Stomach (tissue), 4 donors: Measurements from ENCODE around the gene PPFIA1.

Source experiments
- EP300 ChIP-seq: sonication (generic); formaldehyde crosslinking; IDR thresholded peaks from one replicate; pipeline ENCODE4 v1.6.1; 2017; ENCODE audit warnings: antibody characterized with exemption
- POLR2AphosphoS5 ChIP-seq, 3 donors: sonication (generic); formaldehyde crosslinking; IDR thresholded peaks; one replicate each; pipeline ENCODE4 v1.6.1; 2016; ENCODE audit warnings: antibody characterized with exemption in 3 of 3
- TF ChIP-seq, protein P1 (sequence below), 7 experiments: fragments of 450-650 bp in 4 of 7; fragments of 200-600 bp in 3 of 7; sonication (generic) in 3 of 7; IDR thresholded peaks; one replicate each; pipeline ENCODE4 v1.5.1; 2016 to 2019; ENCODE audit warnings: antibody characterized with exemption in 7 of 7, control low read depth in 2 of 7, mild to moderate bottlenecking in 1 of 7

DNA sequence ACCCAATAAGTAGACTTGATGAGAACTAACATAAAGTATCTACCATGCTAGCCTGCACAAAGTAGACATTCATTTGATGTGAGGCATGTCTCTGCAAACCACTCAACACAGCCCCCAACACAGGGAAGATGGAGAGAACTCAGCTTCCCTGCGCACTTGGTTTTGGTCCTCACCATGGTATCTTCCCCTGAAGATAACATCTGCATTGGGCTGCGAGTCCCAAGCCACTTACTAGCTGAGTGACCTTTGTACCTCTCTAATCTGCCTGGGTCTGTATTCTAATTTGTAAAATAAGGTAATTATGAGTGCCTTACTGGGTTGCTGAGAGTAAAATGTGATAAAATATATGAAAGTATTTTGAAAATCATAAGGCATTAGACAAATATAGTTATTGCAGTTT lies 30.7 kb downstream of the PPFIA1 start:
- TF ChIP-seq POLR2AphosphoS5 (IDR thresholded peaks at IDR 0.05) (no peak), EP300 (no peak)
- TF ChIP-seq, protein P1, sequence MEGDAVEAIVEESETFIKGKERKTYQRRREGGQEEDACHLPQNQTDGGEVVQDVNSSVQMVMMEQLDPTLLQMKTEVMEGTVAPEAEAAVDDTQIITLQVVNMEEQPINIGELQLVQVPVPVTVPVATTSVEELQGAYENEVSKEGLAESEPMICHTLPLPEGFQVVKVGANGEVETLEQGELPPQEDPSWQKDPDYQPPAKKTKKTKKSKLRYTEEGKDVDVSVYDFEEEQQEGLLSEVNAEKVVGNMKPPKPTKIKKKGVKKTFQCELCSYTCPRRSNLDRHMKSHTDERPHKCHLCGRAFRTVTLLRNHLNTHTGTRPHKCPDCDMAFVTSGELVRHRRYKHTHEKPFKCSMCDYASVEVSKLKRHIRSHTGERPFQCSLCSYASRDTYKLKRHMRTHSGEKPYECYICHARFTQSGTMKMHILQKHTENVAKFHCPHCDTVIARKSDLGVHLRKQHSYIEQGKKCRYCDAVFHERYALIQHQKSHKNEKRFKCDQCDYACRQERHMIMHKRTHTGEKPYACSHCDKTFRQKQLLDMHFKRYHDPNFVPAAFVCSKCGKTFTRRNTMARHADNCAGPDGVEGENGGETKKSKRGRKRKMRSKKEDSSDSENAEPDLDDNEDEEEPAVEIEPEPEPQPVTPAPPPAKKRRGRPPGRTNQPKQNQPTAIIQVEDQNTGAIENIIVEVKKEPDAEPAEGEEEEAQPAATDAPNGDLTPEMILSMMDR (IDR thresholded peaks at IDR 0.05) = no peak
